ENCODE measurements around the gene CELSR2.

DNA sequence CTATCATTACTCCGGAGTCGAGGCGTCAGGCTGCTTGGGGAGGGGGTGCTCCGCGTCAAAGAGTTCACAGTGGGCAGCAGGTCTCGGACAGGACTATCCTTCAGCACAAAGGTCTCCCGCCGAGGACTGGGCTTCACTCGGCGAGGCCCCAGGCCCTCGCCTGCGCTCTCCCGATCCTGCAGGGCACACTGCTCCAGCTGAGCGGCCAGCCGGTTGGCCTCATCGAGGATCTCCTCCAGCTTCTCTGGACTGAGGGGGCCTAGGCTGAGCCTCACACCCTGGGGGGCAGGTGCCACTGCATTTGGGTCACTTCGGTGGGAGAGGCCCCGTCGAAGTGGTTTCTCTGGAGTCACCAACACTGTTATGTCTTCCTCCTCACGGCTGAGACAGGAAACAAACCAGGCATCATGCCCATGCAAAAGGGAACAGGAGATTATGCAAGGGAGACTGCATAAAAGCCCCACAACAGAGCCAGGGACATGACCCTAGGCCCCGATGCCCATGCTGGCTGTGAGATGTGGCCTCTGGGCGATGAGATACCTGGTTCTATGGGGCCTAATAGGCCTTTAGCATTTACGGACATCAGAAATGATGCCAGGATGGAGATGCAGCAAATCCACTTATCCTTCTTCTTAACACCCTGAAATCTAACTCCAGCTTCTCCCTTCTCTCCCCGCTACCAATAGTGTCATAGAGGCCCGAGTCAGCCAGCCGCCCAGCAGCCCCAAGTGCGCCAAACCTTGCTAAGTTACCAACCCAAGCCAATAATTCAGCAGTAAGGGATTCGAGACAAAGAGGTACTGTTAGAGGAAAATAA is 32.5 kb downstream of the CELSR2 start:
- no peak for TF ChIP-seq POLR2A (IDR thresholded peaks at IDR 0.05)
- TF ChIP-seq, protein P1, sequence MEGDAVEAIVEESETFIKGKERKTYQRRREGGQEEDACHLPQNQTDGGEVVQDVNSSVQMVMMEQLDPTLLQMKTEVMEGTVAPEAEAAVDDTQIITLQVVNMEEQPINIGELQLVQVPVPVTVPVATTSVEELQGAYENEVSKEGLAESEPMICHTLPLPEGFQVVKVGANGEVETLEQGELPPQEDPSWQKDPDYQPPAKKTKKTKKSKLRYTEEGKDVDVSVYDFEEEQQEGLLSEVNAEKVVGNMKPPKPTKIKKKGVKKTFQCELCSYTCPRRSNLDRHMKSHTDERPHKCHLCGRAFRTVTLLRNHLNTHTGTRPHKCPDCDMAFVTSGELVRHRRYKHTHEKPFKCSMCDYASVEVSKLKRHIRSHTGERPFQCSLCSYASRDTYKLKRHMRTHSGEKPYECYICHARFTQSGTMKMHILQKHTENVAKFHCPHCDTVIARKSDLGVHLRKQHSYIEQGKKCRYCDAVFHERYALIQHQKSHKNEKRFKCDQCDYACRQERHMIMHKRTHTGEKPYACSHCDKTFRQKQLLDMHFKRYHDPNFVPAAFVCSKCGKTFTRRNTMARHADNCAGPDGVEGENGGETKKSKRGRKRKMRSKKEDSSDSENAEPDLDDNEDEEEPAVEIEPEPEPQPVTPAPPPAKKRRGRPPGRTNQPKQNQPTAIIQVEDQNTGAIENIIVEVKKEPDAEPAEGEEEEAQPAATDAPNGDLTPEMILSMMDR (IDR thresholded peaks at IDR 0.05), result no peak
